NCI-H146 (cell line): ENCODE results near the gene CGRRF1.

Experiments used
- DNase-seq: peaks from one replicate; lab custom pipeline; 2025; lab: John Stamatoyannopoulos, UW

CGRRF1 gene

GRCh38 chr14:54509546-54510501 is at the start of gene CGRRF1:
TSS of gene CGRRF1 (plus strand) at chr14:54509906. CDS start at chr14:54509960, 54 bp downstream.
- peak; percentile 97 for DNase-seq

DNA sequence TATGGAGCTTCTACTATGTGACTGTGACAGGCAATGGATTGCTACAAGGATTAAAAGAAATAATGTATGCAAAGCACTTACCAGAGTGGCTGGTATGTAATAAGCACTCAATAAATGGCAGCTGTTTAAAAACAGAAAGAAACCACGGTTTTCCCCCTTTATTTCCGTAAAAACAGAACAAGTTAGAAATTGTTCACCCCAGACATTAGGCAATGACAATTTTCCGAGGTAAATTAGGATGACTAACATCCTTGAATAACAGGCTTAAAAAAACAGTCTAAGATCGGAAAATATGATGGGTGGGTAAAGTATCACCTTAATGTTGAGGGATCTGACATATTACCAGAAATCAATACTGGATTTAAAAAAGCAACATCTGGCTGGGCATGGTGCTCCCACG is 47.7 kb upstream of the CGRRF1 start:
- no peak for DNase-seq

DNA sequence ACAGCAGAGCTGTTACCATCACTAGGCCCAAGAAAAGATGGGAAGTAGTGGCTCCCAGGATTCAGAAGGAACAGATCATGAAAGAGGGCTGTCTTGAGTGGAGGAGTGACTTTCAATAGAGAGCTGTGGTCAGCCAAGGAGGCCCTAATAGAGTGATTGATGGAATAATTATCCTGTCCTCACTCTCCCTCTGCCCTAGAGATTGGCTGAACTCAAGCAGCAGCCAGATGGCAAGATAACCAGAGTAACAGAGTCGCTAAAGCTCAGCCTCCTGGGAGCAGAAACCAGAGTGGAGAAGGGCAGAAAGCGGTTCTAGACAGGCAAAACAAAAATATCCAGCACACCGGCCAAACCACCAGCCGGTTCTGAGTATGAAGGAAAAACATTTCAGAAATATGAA is 44.1 kb upstream of the CGRRF1 start:
- no peak for DNase-seq

DNA sequence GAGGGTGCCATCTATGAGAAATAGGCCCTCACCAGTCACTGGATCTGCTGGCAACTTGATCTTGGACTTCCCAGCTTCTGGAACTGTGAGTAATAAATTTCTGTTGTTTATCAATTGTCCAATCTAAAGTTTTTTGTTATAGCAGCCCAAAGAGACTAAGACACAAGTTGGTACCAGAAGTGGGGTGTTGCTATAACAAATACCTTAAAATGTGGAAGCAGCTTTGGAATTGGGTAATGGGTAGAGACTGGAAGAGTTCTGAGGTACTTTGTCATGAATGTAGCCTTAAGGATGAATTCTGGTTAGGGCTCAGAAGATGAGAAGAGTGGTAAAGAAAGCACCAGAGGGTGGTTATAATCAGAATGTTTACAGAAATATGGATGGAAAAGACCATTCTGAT is 42.4 kb upstream of the CGRRF1 start:
- no peak for DNase-seq

- DNase-seq: no peak
Observed at GRCh38 chr14:54470701-54471100, 39.0 kb upstream of the CGRRF1 start.

- DNase-seq: no peak
Observed at GRCh38 chr14:54471641-54472040, 38.1 kb upstream of the CGRRF1 start.

GRCh38 chr14:54472315-54472714 is 37.4 kb upstream of the CGRRF1 start:
- DNase-seq: no peak

- no peak for DNase-seq
Observed at GRCh38 chr14:54474232-54474793, 35.4 kb upstream of the CGRRF1 start.

GRCh38 chr14:54475187-54475899 is 34.4 kb upstream of the CGRRF1 start:
- DNase-seq: no peak

- DNase-seq: no peak
Observed at GRCh38 chr14:54475911-54476310, 33.8 kb upstream of the CGRRF1 start.

DNA sequence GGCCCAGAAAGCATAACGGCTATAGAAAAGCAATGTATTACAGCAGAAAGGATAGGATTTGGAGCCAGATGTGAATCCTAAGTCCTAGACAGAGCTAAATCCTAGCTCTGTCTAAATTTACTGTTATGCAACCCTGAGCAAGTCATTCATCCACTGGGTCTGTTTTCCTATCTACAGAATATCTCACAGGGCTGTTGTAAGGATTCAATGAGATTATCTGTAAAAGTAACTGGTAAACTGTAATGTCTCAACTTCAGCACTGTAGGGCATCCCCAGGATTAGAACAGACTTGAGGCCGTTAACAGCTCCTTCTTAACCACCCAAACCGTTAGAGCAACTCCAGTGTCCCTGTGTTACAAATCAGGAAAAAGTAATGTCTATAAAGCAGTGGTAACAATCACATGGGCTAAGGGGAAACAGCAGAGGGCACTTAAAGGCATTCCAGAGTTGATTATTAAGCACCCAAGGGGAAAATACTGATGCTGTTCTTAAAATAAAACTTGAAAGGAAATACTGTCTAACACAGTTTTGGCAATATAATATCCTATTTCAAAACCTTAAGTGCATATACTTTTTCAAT is 31.0 kb upstream of the CGRRF1 start:
- no peak for DNase-seq

DNA sequence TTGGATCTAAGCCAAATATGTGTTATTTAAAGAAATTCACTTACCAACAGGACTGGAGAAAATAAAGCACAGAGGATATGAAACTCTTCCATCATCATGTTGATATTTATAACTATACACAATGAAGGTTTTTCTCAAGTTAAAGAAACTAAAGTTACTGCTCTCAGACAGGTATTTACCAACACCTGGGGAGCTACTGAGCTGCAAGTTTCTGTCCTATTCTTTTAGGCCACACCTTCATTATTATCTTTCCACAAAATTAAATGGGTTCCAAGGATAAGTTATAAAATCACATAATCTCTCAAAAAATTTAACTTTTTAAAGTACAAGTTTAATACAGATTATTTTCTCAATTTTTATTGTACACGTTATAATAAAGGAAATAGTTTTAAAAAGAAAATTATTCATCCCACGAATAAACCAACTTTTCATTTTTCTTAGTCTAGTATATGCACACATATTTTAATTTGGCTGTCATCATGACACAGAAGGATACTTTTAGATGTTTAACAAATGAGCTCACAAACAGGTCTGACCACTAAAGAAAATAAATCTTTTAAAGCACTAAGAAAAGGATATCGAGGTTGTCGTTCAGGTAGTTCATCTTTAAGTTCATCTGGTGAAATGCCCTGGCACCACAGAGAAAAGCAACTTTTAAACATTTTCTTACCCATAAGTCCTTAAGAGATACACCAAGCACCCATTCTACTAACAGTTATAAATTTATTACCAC is 28.7 kb upstream of the CGRRF1 start:
- DNase-seq: no peak

DNA sequence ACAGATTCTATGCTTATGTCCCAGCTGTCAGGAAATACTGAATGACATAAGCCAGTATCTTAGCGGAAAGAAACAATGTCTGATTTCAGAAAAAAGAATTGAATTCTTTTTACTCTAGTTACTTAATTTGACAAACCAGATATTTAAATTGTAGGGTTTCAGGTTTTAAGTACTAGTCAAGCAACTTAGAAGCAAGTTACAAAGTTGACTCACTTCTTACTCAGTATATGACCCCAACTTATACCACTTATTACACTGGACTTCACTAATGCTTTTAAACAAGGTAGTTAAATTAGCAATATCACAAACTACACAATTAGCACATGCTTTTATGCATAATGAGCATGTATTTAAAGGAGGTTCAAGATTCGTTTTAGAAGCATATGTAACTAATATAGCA is 28.0 kb upstream of the CGRRF1 start:
- no peak for DNase-seq

GRCh38 chr14:54483073-54483745 is 26.5 kb upstream of the CGRRF1 start:
- no peak for DNase-seq

DNA sequence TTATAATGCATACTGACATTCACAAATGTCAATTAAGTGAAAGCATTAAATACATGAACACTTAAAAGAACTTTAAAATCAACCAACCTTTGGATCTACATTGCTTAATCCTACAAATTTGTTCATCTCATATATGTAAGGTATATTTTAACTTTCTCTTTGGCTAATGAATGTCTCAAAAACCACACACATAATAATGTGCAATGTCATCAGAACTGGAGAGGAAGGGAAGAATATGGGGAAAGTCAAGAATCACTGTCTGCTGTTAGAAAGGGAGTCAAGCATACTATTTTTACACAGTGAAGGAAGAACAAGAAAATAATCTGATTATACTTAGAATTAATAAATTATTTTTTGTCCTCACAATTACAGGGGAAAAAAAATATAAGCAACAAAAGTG is 25.9 kb upstream of the CGRRF1 start:
- no peak for DNase-seq

DNA sequence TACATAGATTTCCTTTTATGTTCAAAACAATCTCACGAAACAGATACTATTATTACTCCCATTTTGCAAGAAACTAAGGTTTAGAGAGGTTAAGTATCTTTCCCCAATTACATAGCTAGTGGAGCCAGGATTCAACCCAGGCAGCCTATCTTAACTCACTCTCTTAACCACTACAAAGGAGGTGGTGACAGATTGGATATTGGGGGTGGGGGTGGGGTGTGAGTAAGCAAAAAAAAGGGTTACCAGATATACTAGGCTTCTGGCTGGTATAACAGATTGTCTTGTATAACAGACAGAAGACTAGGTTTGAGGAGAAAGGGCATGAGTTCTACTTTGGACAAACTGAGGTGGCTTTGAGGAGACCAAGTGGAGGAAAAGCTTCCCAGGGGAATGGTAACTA is 23.0 kb upstream of the CGRRF1 start:
- DNase-seq: no peak

DNA sequence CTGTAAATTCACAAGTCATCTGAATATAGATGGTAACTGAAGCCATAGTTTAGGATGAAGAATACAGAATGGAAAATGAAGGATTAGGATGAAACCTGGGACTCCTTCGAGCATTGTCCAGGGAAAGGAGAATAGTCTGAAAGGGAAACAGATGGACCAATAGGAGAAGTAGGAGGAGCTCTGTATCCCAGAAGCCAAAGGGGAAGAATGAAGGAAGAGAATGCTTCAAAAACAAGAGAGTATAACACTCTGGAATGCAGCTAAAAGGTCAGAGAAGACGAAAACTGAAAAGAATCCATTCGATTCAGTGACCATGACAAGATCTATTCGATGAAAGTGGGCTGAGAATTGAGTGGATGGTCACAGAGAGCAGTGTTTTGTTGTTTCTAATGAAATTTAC is 21.9 kb upstream of the CGRRF1 start:
- no peak for DNase-seq

DNA sequence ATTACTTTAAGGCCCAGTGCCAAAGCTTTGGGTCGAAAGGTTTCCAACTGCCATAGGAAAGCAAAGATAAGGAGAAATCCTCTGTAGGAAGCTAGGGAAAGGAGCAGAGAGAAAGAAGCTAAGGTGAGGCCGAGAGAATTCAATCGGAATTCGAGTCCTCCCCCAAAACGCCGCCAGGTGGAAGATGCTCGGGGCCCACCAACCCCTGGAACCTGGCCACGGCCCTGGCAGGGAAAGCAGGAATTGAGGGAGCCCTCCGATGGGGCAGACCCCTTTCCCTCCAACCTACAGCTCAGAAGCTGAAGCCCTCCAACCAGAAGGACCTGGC is 21.4 kb upstream of the CGRRF1 start:
- no peak for DNase-seq

- peak; percentile 92 for DNase-seq
Observed at GRCh38 chr14:54488646-54489317, 20.9 kb upstream of the CGRRF1 start, which contains the start of gene GMFB. TSS of gene GMFB (minus strand) at chr14:54488980. CDS start at chr14:54488927, 53 bp downstream.

GRCh38 chr14:54489318-54489683 is 20.4 kb upstream of the CGRRF1 start:
- no peak for DNase-seq
